GM19238 (cell line): ENCODE measurements around the gene FOLR2.

Experiments
- DNase-seq: peaks from one replicate; pipeline ENCODE4 v3.0.0; 2011; ENCODE audit warnings: low spot score; ENCODE audit not compliant: insufficient read length

FOLR2 gene

GRCh38 chr11:72267956-72268617 lies 51.5 kb downstream of the FOLR2 start:
- DNase-seq, result no peak
